Osteoblast (primary cell): ENCODE data around the gene NEK4. TPM values are rescaled to one million over a fixed set of nuclear protein-coding genes. Genes with fewer than 3 reads are reported as not detected.
A peak's percentile ranks its signal among the peaks of the same experiment; 100 is the strongest.

Experiments used
- DNase-seq: peaks from one replicate; pipeline ENCODE4 v3.0.0; 2011; ENCODE audit warnings: low spot score, mixed read lengths; ENCODE audit not compliant: insufficient read length; ENCODE audit errors: missing footprints
- H2AFZ ChIP-seq: 2 replicates; pipeline ENCODE4 v1.6.0; 2011; ENCODE audit warnings: mild to moderate bottlenecking, low read length
- H3K27ac ChIP-seq: 2 replicates; pipeline ENCODE4 v1.5.1; 2011; ENCODE audit warnings: mild to moderate bottlenecking, low read depth, low read length, moderate library complexity
- H3K27me3 ChIP-seq: 2 replicates; pipeline ENCODE4 v1.6.0; 2012; ENCODE audit warnings: mild to moderate bottlenecking, control low read depth, inconsistent platforms, low read length, moderate library complexity; ENCODE audit not compliant: insufficient read depth
- H3K36me3 ChIP-seq: 2 replicates; pipeline ENCODE4 v1.5.1; 2011; ENCODE audit warnings: mild to moderate bottlenecking, low read length, control low read depth, moderate library complexity; ENCODE audit not compliant: insufficient read depth
- H3K4me1 ChIP-seq: 2 replicates; pipeline ENCODE4 v1.5.1; 2011; ENCODE audit warnings: mild to moderate bottlenecking, low read length, control low read depth, moderate library complexity; ENCODE audit not compliant: insufficient read depth
- H3K4me2 ChIP-seq: 2 replicates; pipeline ENCODE4 v1.6.0; 2011; ENCODE audit warnings: mild to moderate bottlenecking, low read length; ENCODE audit not compliant: insufficient read depth
- H3K4me3 ChIP-seq: fragments of 200-600 bp; sonication (generic); 3 replicates; pipeline ENCODE4 v1.5.1; 2012; ENCODE audit warnings: mild to moderate bottlenecking, low read length, inconsistent platforms; ENCODE audit not compliant: insufficient read depth
- H3K79me2 ChIP-seq: 2 replicates; pipeline ENCODE4 v1.6.0; 2012; ENCODE audit warnings: mild to moderate bottlenecking, low read length, control low read depth, inconsistent platforms; ENCODE audit not compliant: insufficient read depth
- H3K9me3 ChIP-seq: 2 replicates; pipeline ENCODE4 v1.5.1; 2011; ENCODE audit warnings: low read depth, low read length, control low read depth
- H4K20me1 ChIP-seq: 2 replicates; pipeline ENCODE4 v1.6.0; 2012; ENCODE audit warnings: mild to moderate bottlenecking, low read length, control low read depth; ENCODE audit not compliant: insufficient read depth
- total RNA-seq: library from RNA; depleted of rRNA; stranded (reverse); fragments of >200 nt; gene quantifications from 2 replicates; pipeline ENCODE4 v1.2.3, GENCODE V29; 2012
- TF ChIP-seq, protein P1 (sequence below): IDR thresholded peaks from 2 replicates; pipeline ENCODE4 v1.5.1; 2011; ENCODE audit warnings: mild to moderate bottlenecking, low read depth, low read length, moderate library complexity; ENCODE audit errors: extremely low read depth

NEK4 gene
- total RNA-seq, 1 donor: 24.6 TPM

GRCh38 chr3:52712291-52713212, 58.2 kb downstream of the NEK4 start:
- H3K79me2 ChIP-seq: peaks cover 7% of the 10 kb centered on the region
- DNase-seq: no peak
- no peak overlapping the region for H3K4me3 ChIP-seq
- H3K27ac ChIP-seq: no peak overlapping the region
- peaks cover 16% of the 10 kb centered on the region for H3K36me3 ChIP-seq
- peaks cover 4% of the 10 kb centered on the region for H3K4me1 ChIP-seq
- no peak overlapping the region for H2AFZ ChIP-seq
- H3K9me3 ChIP-seq: no peaks in the 10 kb centered on the region
- TF ChIP-seq, protein P1, sequence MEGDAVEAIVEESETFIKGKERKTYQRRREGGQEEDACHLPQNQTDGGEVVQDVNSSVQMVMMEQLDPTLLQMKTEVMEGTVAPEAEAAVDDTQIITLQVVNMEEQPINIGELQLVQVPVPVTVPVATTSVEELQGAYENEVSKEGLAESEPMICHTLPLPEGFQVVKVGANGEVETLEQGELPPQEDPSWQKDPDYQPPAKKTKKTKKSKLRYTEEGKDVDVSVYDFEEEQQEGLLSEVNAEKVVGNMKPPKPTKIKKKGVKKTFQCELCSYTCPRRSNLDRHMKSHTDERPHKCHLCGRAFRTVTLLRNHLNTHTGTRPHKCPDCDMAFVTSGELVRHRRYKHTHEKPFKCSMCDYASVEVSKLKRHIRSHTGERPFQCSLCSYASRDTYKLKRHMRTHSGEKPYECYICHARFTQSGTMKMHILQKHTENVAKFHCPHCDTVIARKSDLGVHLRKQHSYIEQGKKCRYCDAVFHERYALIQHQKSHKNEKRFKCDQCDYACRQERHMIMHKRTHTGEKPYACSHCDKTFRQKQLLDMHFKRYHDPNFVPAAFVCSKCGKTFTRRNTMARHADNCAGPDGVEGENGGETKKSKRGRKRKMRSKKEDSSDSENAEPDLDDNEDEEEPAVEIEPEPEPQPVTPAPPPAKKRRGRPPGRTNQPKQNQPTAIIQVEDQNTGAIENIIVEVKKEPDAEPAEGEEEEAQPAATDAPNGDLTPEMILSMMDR: no peak
- no peaks in the 10 kb centered on the region for H4K20me1 ChIP-seq
- no peaks in the 10 kb centered on the region for H3K27me3 ChIP-seq
- no peak overlapping the region for H3K4me2 ChIP-seq

- Histone ChIP-seq H3K27ac (no peak overlapping the region), H3K27me3 (no peaks in the 10 kb centered on the region), H3K79me2 (peaks cover 24% of the 10 kb centered on the region), H4K20me1 (no peaks in the 10 kb centered on the region), H3K4me1 (peaks cover 9% of the 10 kb centered on the region), H3K4me2 (no peak overlapping the region), H3K4me3 (no peak overlapping the region), H3K36me3 (peaks cover 16% of the 10 kb centered on the region), H3K9me3 (no peaks in the 10 kb centered on the region), H2AFZ (no peak overlapping the region)
- DNase-seq: no peak
- TF ChIP-seq, protein P1: no peak
Observed at GRCh38 chr3:52710512-52710911, 60.2 kb downstream of the NEK4 start.

GRCh38 chr3:52707585-52707984, 63.2 kb downstream of the NEK4 start:
- peaks cover 23% of the 10 kb centered on the region for H3K4me1 ChIP-seq
- peak overlapping the region; percentile 100 for H3K4me2 ChIP-seq
- H3K27me3 ChIP-seq: no peaks in the 10 kb centered on the region
- H3K4me3 ChIP-seq: peak overlapping the region; percentile 90
- no peak for DNase-seq
- H3K9me3 ChIP-seq: no peaks in the 10 kb centered on the region
- no peak overlapping the region for H2AFZ ChIP-seq
- no peak overlapping the region for H3K27ac ChIP-seq
- TF ChIP-seq, protein P1: no peak
- no peaks in the 10 kb centered on the region for H4K20me1 ChIP-seq
- H3K79me2 ChIP-seq: peaks cover 52% of the 10 kb centered on the region
- H3K36me3 ChIP-seq: peaks cover 16% of the 10 kb centered on the region
